ENCODE results near the gene TBC1D4.

Gene TBC1D4

DNA sequence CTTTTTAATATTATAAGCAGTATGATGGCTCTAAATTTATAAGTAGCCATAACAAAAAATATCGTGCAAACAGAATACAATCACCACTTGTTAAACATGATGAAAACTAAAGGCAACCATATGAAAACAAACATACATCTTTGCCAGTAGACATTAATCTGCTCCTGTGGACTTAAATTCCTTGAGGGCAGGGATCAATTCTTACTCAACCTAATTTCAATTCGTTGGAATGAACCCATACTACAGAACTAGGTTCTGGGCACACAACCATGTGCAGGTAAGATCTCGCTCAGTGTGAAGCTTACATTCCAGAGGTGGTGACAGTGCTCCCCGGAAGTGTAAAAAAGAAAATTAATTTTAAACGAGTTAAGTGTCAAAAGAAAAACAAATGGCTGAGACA lies 13.4 kb downstream of the TBC1D4 start:
- H3K4me1 ChIP-seq (ENCODE audit: control insufficient read depth, insufficient read depth, low read length), result no peaks in the 10 kb centered on the region; the same call in 1 of the 2 replicates
- H3K27me3 ChIP-seq (ENCODE audit: control insufficient read depth, insufficient read depth, low read length), result no peaks in the 10 kb centered on the region
- no peaks in the 10 kb centered on the region; the same call in 1 of the 2 replicates for H3K9me3 ChIP-seq (ENCODE audit: control insufficient read depth, insufficient read depth, low read length)
- WGBS (ENCODE audit: insufficient coverage, insufficient read length), result no CpG with 5 or more reads among the region's 5 CpGs
- DNase-seq (ENCODE audit: low read depth, low spot score), result no peak
- H3K36me3 ChIP-seq (ENCODE audit: control insufficient read depth, insufficient read depth, low read length), result no peaks in the 10 kb centered on the region
- no peak overlapping the region for H3K27ac ChIP-seq (ENCODE audit: low read length)
- no peak overlapping the region for H3K4me3 ChIP-seq (ENCODE audit: low read length)

DNA sequence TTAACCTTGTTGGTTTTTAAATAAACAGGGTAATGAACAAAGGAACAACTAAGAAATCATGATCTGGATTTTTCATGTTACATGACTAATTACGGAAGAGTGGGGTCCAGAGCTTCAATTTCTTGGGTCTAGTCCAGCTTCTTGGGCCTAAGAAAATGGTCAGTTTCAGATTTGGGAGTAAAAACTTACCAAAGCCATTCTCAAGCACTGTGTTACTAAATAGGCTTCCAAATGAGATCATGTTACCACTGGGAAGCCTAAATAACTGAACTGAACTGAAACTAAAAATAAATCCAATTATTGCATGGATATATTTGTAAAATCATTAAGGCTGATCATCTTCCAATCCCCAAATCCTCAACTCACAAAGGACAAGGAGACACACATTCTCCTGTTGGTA lies 13.9 kb downstream of the TBC1D4 start:
- no peak for DNase-seq (ENCODE audit: low read depth, low spot score)
- WGBS (ENCODE audit: insufficient coverage, insufficient read length), result no CpG with 5 or more reads among the region's 1 CpG
- no peaks in the 10 kb centered on the region for H3K36me3 ChIP-seq (ENCODE audit: control insufficient read depth, insufficient read depth, low read length)

DNA sequence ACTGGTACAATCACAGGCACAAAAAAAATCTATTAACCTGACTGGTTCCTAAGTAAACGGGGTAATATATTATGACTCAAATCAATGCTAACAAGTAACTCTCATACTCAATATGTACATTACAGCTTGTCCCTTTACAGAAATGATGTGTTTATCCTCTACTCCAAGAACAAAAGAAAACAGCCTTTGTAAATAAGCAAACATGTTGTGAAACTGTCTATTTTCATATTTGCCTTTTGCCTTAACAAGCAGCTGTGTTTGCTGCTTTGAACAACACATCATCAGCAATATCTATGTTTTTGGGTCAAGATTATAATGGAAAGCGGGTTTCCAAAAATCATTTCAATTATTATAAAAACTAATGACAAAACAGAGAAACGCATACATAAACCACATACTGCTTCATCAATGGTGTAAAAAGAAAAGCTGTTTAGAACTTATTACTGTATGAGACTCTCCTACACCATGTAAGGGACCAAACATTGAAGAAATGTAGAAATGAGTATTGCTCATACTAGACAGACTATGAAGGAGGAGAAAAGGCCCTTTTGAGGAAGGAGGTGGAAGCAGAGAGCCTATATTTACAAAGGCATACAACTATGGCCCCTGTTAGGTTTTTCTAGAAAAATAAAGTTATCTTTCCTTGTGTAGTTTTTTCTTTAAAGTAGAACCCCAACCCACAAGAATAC lies 14.8 kb downstream of the TBC1D4 start:
- Histone ChIP-seq H3K36me3 (ENCODE audit: control insufficient read depth, insufficient read depth, low read length) (no peaks in the 10 kb centered on the region), H3K27ac (ENCODE audit: low read length) (no peak overlapping the region), H3K9me3 (ENCODE audit: control insufficient read depth, insufficient read depth, low read length) (no peaks in the 10 kb centered on the region; the same call in 1 of the 2 replicates), H3K27me3 (ENCODE audit: control insufficient read depth, insufficient read depth, low read length) (no peaks in the 10 kb centered on the region), H3K4me1 (ENCODE audit: control insufficient read depth, insufficient read depth, low read length) (no peaks in the 10 kb centered on the region; the same call in 1 of the 2 replicates), H3K4me3 (ENCODE audit: low read length) (no peak overlapping the region)
- WGBS (ENCODE audit: insufficient coverage, insufficient read length), result no CpG with 5 or more reads among the region's 3 CpGs
- DNase-seq (ENCODE audit: low read depth, low spot score), result no peak

More for the DNA sequence above, 13.9 kb downstream of the TBC1D4 start:
- Histone ChIP-seq H3K4me3 (ENCODE audit: low read length) (no peak overlapping the region), H3K27ac (ENCODE audit: low read length) (no peak overlapping the region), H3K4me1 (ENCODE audit: control insufficient read depth, insufficient read depth, low read length) (no peaks in the 10 kb centered on the region; the same call in 1 of the 2 replicates), H3K9me3 (ENCODE audit: control insufficient read depth, insufficient read depth, low read length) (no peaks in the 10 kb centered on the region; the same call in 1 of the 2 replicates), H3K27me3 (ENCODE audit: control insufficient read depth, insufficient read depth, low read length) (no peaks in the 10 kb centered on the region)

DNA sequence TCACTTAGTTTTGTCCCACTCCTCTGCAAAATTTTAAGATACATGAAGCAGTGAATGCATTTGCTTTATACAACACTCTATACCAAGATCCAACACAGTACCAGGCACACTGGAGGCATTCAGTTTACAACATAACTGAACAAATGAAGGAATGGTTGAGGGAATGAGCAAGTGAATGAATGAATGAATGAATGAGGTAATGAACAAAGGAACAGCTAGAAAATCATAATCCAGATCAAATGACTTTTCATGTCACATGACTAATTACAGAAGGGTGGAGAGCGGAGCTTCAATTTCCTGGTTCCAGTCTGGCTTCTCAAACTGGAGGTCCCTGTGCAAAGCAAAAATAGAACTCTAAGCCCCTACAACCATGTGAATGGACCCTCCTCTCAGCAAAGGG lies 16.7 kb downstream of the TBC1D4 start:
- no peaks in the 10 kb centered on the region; the same call in 1 of the 2 replicates for H3K9me3 ChIP-seq (ENCODE audit: control insufficient read depth, insufficient read depth, low read length)
- no peak overlapping the region for H3K27ac ChIP-seq (ENCODE audit: low read length)
- H3K4me3 ChIP-seq (ENCODE audit: low read length), result no peak overlapping the region
- no peaks in the 10 kb centered on the region for H3K27me3 ChIP-seq (ENCODE audit: control insufficient read depth, insufficient read depth, low read length)
- no peak for DNase-seq (ENCODE audit: low read depth, low spot score)
- WGBS (ENCODE audit: insufficient coverage, insufficient read length), result no CpG with 5 or more reads among the region's 1 CpG
- no peaks in the 10 kb centered on the region; the same call in 1 of the 2 replicates for H3K4me1 ChIP-seq (ENCODE audit: control insufficient read depth, insufficient read depth, low read length)
- no peaks in the 10 kb centered on the region for H3K36me3 ChIP-seq (ENCODE audit: control insufficient read depth, insufficient read depth, low read length)

DNA sequence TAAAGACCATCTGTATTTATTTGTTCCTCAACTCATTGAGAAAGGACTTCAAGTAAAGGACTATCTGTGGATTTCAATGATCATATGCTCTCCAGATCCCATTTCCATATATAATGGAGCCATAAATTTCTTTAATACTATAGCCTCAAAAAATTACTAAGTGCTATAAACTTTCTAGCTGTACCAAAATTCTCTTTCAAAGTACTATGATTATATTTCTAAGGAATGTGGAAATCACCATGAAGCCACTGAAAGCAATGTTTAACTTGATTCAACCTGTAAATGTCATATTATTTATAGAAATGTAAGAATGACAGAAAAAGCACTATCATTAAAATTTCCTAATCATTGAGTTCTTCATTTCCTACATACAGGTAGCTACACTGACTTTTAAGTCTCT lies 20.7 kb downstream of the TBC1D4 start:
- no peak for DNase-seq (ENCODE audit: low read depth, low spot score)
- no peaks in the 10 kb centered on the region for H3K36me3 ChIP-seq (ENCODE audit: control insufficient read depth, insufficient read depth, low read length)
- no peak overlapping the region for H3K27ac ChIP-seq (ENCODE audit: low read length)
- no peak overlapping the region for H3K4me3 ChIP-seq (ENCODE audit: low read length)
- H3K4me1 ChIP-seq (ENCODE audit: control insufficient read depth, insufficient read depth, low read length), result peaks cover 3% of the 10 kb centered on the region
- H3K9me3 ChIP-seq (ENCODE audit: control insufficient read depth, insufficient read depth, low read length), result no peaks in the 10 kb centered on the region; the same call in 1 of the 2 replicates
- no peaks in the 10 kb centered on the region for H3K27me3 ChIP-seq (ENCODE audit: control insufficient read depth, insufficient read depth, low read length)

DNA sequence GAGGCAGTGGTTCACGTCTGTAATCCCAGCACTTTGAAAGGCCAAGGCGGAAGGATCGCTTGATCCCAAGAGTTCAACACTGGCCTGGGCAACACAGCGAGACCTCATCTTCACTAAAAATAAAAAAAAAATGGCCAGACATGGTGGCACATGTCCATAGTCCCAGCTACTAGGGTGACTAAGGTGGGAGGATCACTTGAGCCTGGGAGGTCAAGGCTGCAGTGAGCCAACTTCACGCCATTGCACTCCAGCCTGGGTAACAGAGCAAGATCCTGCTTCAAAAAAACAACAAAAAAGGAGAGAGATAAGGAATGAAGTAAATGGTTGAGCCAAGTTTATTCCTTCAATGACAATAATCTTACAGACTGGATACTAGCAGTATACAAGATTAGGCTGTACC lies 21.3 kb downstream of the TBC1D4 start:
- Histone ChIP-seq H3K9me3 (ENCODE audit: control insufficient read depth, insufficient read depth, low read length) (no peaks in the 10 kb centered on the region; the same call in 1 of the 2 replicates), H3K27ac (ENCODE audit: low read length) (no peak overlapping the region), H3K4me1 (ENCODE audit: control insufficient read depth, insufficient read depth, low read length) (peaks cover 3% of the 10 kb centered on the region), H3K36me3 (ENCODE audit: control insufficient read depth, insufficient read depth, low read length) (no peaks in the 10 kb centered on the region), H3K4me3 (ENCODE audit: low read length) (no peak overlapping the region), H3K27me3 (ENCODE audit: control insufficient read depth, insufficient read depth, low read length) (no peaks in the 10 kb centered on the region)
- no CpG with 5 or more reads among the region's 5 CpGs for WGBS (ENCODE audit: insufficient coverage, insufficient read length)
- no peak for DNase-seq (ENCODE audit: low read depth, low spot score)

DNA sequence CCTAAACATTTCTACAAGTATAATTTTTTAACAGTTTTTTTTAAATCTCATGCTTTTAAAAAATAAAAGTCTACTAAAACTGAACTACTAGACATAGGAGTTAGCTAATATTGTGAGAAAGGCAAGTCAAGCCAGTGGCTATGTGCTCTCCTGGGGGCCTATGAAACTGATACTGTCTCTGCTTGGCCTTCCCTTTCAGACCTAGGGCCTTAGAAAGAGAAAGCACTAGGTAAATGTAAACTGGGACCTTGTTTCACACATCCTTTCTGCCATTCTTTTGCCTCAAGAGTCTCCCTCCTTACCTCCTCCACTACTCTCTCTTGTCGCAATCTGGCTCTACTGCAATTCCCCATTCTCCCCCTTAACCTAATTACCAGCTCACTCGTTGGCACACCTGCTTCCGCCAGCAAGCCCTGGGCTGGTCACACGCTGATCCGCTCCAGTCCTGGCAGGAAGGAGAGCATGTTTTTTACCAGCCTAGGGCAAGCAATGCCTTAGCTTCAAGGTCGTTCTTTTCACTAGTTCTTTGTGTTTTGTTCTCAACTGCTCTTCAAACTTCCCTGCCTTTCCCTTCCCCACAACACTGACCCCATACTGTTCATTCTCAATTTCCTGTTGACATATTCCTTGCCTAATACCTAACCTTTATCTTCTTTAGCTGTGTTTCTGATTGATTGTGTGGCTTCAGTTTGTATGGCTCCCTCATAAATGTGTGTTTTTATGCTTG lies 23.1 kb downstream of the TBC1D4 start:
- no peak overlapping the region for H3K27ac ChIP-seq (ENCODE audit: low read length)
- H3K9me3 ChIP-seq (ENCODE audit: control insufficient read depth, insufficient read depth, low read length), result no peaks in the 10 kb centered on the region
- no CpG with 5 or more reads among the region's 6 CpGs for WGBS (ENCODE audit: insufficient coverage, insufficient read length)
- H3K27me3 ChIP-seq (ENCODE audit: control insufficient read depth, insufficient read depth, low read length), result no peaks in the 10 kb centered on the region
- peaks cover 3% of the 10 kb centered on the region for H3K4me1 ChIP-seq (ENCODE audit: control insufficient read depth, insufficient read depth, low read length)
- H3K36me3 ChIP-seq (ENCODE audit: control insufficient read depth, insufficient read depth, low read length), result no peaks in the 10 kb centered on the region
- no peak overlapping the region for H3K4me3 ChIP-seq (ENCODE audit: low read length)
- no peak for DNase-seq (ENCODE audit: low read depth, low spot score)

DNA sequence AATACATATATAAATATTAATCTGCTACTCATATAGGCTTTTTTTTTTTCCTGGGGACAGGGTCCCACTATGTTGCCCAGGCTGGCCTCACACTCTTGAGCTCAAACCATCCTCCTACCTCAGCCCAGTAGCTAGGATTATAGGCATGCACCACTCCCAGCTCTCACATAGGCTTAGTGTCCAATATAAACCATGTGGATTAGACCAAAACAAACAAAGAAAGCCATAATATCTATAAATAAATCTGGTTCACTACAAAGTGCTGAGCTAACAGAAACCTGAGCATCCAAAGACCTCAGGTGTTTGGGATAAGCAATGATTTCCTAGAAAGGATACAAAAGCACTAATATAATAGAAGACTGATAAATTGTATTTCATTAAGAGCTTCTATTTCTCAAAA lies 26.0 kb downstream of the TBC1D4 start:
- Histone ChIP-seq H3K27me3 (ENCODE audit: control insufficient read depth, insufficient read depth, low read length) (no peaks in the 10 kb centered on the region), H3K36me3 (ENCODE audit: control insufficient read depth, insufficient read depth, low read length) (no peaks in the 10 kb centered on the region), H3K9me3 (ENCODE audit: control insufficient read depth, insufficient read depth, low read length) (no peaks in the 10 kb centered on the region), H3K4me1 (ENCODE audit: control insufficient read depth, insufficient read depth, low read length) (peaks cover 3% of the 10 kb centered on the region), H3K4me3 (ENCODE audit: low read length) (no peak overlapping the region), H3K27ac (ENCODE audit: low read length) (no peak overlapping the region)
- DNase-seq (ENCODE audit: low read depth, low spot score), result no peak

DNA sequence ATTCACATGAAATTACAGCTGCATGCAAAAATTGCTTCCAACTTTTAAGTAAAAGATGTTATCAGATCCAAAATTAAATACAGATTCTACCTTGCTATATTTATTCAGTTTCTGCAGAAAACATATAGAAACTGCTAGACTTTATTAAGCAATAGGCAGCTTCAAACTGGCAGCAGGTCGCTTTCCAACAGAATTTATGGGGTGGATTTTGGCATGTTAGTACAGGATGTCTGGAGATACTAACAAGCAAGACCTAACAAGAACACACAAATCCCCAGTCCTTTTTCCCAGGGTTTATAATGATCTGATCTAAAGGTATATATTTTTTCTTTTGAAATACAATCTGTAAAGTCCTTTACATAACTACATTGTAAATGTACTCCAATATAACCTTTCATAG lies 27.5 kb downstream of the TBC1D4 start:
- Histone ChIP-seq H3K4me1 (ENCODE audit: control insufficient read depth, insufficient read depth, low read length) (peaks cover 3% of the 10 kb centered on the region), H3K27me3 (ENCODE audit: control insufficient read depth, insufficient read depth, low read length) (no peaks in the 10 kb centered on the region), H3K27ac (ENCODE audit: low read length) (no peak overlapping the region), H3K36me3 (ENCODE audit: control insufficient read depth, insufficient read depth, low read length) (no peaks in the 10 kb centered on the region), H3K9me3 (ENCODE audit: control insufficient read depth, insufficient read depth, low read length) (no peaks in the 10 kb centered on the region), H3K4me3 (ENCODE audit: low read length) (no peak overlapping the region)
- WGBS (ENCODE audit: insufficient coverage, insufficient read length), result no CpG with 5 or more reads among the region's 1 CpG
- no peak for DNase-seq (ENCODE audit: low read depth, low spot score)

DNA sequence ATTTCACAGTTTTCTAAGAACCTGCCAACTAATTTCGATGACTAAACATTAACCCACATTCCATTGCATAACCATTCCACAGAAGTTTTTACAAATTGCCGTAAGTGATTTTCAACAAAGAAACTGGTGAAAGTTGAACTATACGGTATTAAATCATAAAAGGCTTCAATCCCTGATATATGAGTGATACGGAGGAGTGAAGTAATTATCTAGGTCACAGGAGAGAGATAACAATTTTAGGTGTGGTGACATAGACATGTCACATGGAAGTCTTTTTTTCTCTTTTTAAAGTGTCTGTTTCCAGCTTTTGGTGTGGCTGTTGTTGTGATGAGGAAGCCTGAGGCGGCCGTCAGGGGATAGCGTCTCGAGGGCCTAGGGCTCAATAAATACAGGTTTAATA lies 29.4 kb downstream of the TBC1D4 start:
- DNase-seq (ENCODE audit: low read depth, low spot score), result no peak
- Histone ChIP-seq H3K9me3 (ENCODE audit: control insufficient read depth, insufficient read depth, low read length) (no peaks in the 10 kb centered on the region), H3K4me3 (ENCODE audit: low read length) (no peak overlapping the region), H3K27me3 (ENCODE audit: control insufficient read depth, insufficient read depth, low read length) (no peaks in the 10 kb centered on the region), H3K36me3 (ENCODE audit: control insufficient read depth, insufficient read depth, low read length) (no peaks in the 10 kb centered on the region), H3K4me1 (ENCODE audit: control insufficient read depth, insufficient read depth, low read length) (no peaks in the 10 kb centered on the region), H3K27ac (ENCODE audit: low read length) (no peak overlapping the region)
- WGBS (ENCODE audit: insufficient coverage, insufficient read length), result no CpG with 5 or more reads among the region's 8 CpGs

DNA sequence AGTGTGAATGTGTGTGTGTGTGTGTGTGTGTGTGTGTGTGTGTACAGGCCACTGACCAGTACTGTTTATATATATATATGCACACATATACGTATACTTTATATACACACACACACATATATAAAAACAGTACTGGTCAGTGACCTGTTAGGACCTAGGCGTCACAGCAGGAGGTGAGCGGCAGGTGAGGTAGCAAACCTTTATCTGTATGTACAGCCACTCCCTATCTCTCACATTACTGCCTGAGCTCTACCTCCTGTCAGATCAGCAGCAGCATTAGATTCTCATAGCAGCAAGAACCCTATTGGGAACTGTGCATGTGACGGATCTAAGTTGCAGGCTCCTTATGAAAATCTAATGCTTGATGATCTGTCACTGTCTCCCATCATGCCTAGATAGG lies 34.5 kb downstream of the TBC1D4 start:
- Histone ChIP-seq H3K27me3 (ENCODE audit: control insufficient read depth, insufficient read depth, low read length) (no peaks in the 10 kb centered on the region), H3K4me1 (ENCODE audit: control insufficient read depth, insufficient read depth, low read length) (0 out of 2 replicates have a peak, but pooled peaks cover 1% of the 10 kb centered on the region), H3K9me3 (ENCODE audit: control insufficient read depth, insufficient read depth, low read length) (no peaks in the 10 kb centered on the region), H3K4me3 (ENCODE audit: low read length) (no peak overlapping the region), H3K36me3 (ENCODE audit: control insufficient read depth, insufficient read depth, low read length) (no peaks in the 10 kb centered on the region), H3K27ac (ENCODE audit: low read length) (no peak overlapping the region)
- no peak for DNase-seq (ENCODE audit: low read depth, low spot score)
- no CpG with 5 or more reads among the region's 4 CpGs for WGBS (ENCODE audit: insufficient coverage, insufficient read length)

All from iPS DF 6.9 (cell line).